T-helper 2 cell (primary cell): ENCODE data around the gene GOLGA8T.
"Not testable (repeated sequence)": the region's sequence is repeated elsewhere in the genome, so short reads cannot be mapped to it uniquely, and the experiment has no call there.

ENCODE experiments used
- DNase-seq, 5 experiments: peaks; one replicate each; pipeline versions ENCODE4 v3.0.0 to v3.0.0-alpha.2; 2012 to 2022
- total RNA-seq, 2 donors: gene quantifications; one replicate each; lab custom pipeline; 2026; lab: John Stamatoyannopoulos, UW

GOLGA8T gene
- 0 to 0.13 reads per million in 2 donors for total RNA-seq

GRCh38 chr15:30134751-30135150, at the start of gene GOLGA8T:
GOLGA8T (plus strand) TSS chr15:30135051; CDS start chr15:30135149, 98 bp downstream.
- DNase-seq, result not testable (repeated sequence)

GRCh38 chr15:30097827-30098226, 37.0 kb upstream of the GOLGA8T start:
- not testable (repeated sequence) for DNase-seq

GRCh38 chr15:30102890-30103289, 32.0 kb upstream of the GOLGA8T start:
- DNase-seq, result not testable (repeated sequence)

- DNase-seq, result not testable (repeated sequence)
Measured at GRCh38 chr15:30103941-30104507, 30.8 kb upstream of the GOLGA8T start.

- DNase-seq, result not testable (repeated sequence)
Measured at GRCh38 chr15:30110591-30110990, 24.3 kb upstream of the GOLGA8T start.

- DNase-seq, result not testable (repeated sequence)
Measured at GRCh38 chr15:30130066-30130465, 4.8 kb upstream of the GOLGA8T start.

DNA sequence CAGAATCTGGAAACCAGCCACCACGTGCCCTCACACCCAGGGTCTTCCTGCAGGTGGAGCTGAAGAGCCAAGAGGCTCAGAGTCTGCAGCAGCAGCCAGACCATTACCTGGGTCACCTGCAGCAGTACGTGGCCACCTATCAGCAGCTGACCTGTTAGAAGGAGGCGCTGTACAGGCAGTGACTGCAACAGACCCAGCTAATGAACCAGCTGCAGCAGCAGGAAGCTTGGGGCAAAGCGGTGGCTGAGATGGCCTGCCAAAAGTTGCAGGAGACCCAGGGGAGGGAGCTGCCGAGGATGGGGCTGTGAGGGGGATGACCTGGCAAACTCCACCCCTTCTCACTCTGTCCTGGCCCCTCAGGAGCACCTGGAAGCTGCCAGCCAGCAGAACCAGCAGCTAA, 8.4 kb downstream of the GOLGA8T start:
- not testable (repeated sequence) for DNase-seq

- DNase-seq, result not testable (repeated sequence)
Measured at GRCh38 chr15:30149891-30150290, 15.0 kb downstream of the GOLGA8T start.

- not testable (repeated sequence) for DNase-seq
Measured at GRCh38 chr15:30162479-30163357, 27.9 kb downstream of the GOLGA8T start.

DNA sequence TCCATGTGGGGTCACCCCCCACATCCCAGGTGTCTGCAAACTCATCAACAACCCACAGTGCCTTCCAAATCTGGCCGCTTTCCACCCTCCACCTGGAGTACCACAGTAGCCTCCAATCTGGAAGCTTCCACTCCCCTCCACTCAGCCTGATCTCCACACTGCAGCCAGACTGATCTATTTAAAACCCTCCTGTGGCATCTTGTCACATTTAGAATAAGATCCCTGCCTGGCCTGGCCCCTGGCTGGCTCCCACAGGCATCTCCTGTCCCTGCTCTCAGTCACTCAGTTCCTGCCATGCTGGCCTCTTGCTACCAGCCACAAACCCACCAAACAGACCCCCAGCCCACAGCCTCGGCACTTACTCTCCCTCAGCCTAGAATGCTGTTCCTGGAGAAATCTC, 28.9 kb downstream of the GOLGA8T start:
- not testable (repeated sequence) for DNase-seq

DNA sequence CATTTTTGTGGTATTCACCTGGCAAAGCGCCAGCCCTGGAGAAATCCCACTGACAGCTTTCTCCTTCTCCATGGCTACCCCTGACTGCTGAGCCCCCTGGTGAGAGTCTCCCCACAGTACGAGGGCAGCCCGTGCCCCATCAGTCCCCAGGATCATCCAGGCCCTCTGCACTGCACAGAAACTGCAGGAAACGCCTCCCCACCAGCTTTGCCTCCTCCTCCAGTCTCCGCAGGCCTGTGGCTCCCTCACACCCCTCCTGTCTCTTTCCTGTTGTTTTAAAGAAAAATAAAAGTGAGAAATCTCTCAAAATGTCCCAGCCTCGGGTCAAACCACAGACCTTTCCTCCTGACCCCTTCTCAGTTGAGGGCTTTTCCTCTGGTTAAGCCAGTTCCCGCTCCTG, 29.4 kb downstream of the GOLGA8T start:
- DNase-seq, result peak in 1 of 5 experiments; percentile 8

GRCh38 chr15:30167403-30167802, 32.6 kb downstream of the GOLGA8T start:
- not testable (repeated sequence) for DNase-seq

DNA sequence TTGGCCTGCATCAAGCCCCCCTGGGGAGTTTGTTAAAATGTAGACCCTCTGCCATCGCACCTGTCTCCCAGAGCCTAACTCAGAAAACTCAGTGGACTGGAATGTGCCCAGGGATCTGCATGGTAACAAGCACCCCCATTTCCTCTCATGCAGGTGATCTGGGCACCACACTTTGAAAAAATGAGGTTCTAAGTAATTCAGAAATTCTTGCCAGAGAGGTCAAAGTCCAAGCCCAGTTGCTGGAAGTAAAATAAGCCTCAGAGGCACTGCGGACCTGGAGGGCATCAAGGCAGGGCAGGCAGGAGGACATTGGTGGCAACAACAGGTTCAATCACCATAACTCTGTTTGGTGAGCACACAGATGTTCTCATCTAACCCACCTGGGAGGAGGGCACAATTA, 33.0 kb downstream of the GOLGA8T start:
- not testable (repeated sequence) for DNase-seq

GRCh38 chr15:30171452-30171851, 36.6 kb downstream of the GOLGA8T start:
- DNase-seq, result not testable (repeated sequence)

- DNase-seq, result peak; percentile 35 to 82 (median 64)
Measured at GRCh38 chr15:30173041-30173608, 38.3 kb downstream of the GOLGA8T start.

- DNase-seq, result not testable (repeated sequence)
Measured at GRCh38 chr15:30175291-30175690, 40.4 kb downstream of the GOLGA8T start.

GRCh38 chr15:30176613-30177012, 41.8 kb downstream of the GOLGA8T start:
- not testable (repeated sequence) for DNase-seq

DNA sequence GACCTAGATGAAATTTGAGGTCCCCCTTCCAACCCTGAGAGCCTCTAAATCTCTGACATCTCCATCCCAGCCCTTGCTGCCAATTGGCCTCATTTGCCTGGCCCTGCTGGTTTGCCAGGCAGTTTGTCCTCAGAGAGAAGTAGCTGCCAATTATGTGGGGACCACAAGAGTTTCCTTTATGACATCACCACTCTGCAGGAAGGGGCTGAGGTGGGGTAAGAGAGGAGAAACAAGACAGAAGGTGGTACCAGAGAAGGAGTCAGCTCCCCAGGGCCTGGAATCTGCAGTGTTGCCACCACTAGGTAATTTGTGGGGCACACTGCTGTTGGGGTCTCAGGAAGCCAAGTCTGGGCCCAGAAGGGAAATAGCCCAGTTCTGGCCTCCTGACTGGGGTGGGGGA, 45.0 kb downstream of the GOLGA8T start:
- DNase-seq, result not testable (repeated sequence)

GRCh38 chr15:30185495-30185894, 50.6 kb downstream of the GOLGA8T start:
- DNase-seq, result not testable (repeated sequence)

- not testable (repeated sequence) for DNase-seq
Measured at GRCh38 chr15:30187429-30187828, 52.6 kb downstream of the GOLGA8T start.

GRCh38 chr15:30189754-30190153, 54.9 kb downstream of the GOLGA8T start:
- DNase-seq, result not testable (repeated sequence)

- DNase-seq, result not testable (repeated sequence)
Measured at GRCh38 chr15:30191143-30191542, 56.3 kb downstream of the GOLGA8T start.

DNA sequence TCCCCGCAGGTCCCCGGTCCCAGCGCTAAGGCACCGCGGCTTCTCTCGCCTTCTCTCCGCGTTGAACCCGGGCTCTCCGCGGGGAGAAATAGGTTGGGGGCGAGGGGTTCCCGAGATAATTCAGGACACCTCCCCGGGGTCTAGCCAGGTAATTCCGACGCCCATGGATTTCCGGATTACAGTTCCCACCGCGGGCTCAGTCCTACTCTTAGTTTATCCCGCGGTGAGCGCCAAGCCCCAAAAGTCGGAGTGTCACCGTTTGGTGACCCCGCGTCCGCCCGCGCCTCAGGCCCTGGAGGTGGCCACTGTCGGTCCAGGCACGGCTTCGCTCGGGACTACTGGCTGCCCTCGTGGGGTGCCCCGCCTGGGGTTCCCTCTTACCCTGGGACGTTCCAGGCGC, 56.8 kb downstream of the GOLGA8T start:
- DNase-seq, result not testable (repeated sequence)
